ENCODE results near the gene ZNRF3.

ZNRF3 gene

DNA sequence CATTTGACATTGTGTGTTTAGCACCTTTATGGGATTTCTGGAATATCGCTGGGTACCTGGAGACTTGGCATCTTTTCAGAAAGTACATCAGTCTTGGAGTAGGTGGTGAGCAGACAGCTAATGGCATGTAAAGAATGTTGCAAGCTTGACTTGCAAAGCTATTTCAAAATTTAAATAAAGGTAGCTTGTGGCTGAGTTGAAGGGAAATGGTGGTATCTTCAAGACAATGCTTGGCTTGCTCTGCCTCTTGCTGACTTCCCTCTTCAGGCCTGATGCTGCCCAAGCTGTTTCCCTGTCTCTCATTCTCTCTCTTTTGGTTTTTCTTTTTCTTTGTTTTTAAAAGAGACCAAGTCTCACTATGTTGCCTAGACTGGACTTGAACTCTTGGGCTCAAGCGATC is 13.2 kb downstream of the ZNRF3 start:
- TF ChIP-seq SIN3A (IDR thresholded peaks at IDR 0.05; ENCODE audit: borderline replicate concordance, insufficient read depth, low read length) (no peak), TAF1 (IDR thresholded peaks at IDR 0.05; ENCODE audit: borderline replicate concordance, insufficient read depth, low read length) (no peak), POLR2AphosphoS5 (IDR thresholded peaks at IDR 0.05; ENCODE audit: low read depth, low read length) (no peak), FOXP2 (optimal IDR thresholded peaks at IDR 0.05; ENCODE audit: borderline replicate concordance, extremely low read depth, extremely low read length, insufficient read depth) (no peak)
- TF ChIP-seq, protein P1, sequence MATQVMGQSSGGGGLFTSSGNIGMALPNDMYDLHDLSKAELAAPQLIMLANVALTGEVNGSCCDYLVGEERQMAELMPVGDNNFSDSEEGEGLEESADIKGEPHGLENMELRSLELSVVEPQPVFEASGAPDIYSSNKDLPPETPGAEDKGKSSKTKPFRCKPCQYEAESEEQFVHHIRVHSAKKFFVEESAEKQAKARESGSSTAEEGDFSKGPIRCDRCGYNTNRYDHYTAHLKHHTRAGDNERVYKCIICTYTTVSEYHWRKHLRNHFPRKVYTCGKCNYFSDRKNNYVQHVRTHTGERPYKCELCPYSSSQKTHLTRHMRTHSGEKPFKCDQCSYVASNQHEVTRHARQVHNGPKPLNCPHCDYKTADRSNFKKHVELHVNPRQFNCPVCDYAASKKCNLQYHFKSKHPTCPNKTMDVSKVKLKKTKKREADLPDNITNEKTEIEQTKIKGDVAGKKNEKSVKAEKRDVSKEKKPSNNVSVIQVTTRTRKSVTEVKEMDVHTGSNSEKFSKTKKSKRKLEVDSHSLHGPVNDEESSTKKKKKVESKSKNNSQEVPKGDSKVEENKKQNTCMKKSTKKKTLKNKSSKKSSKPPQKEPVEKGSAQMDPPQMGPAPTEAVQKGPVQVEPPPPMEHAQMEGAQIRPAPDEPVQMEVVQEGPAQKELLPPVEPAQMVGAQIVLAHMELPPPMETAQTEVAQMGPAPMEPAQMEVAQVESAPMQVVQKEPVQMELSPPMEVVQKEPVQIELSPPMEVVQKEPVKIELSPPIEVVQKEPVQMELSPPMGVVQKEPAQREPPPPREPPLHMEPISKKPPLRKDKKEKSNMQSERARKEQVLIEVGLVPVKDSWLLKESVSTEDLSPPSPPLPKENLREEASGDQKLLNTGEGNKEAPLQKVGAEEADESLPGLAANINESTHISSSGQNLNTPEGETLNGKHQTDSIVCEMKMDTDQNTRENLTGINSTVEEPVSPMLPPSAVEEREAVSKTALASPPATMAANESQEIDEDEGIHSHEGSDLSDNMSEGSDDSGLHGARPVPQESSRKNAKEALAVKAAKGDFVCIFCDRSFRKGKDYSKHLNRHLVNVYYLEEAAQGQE (IDR thresholded peaks at IDR 0.05; ENCODE audit: insufficient read depth in 1 of 2, low read depth in 2 of 2, low read length in 2 of 2), result no peak

DNA sequence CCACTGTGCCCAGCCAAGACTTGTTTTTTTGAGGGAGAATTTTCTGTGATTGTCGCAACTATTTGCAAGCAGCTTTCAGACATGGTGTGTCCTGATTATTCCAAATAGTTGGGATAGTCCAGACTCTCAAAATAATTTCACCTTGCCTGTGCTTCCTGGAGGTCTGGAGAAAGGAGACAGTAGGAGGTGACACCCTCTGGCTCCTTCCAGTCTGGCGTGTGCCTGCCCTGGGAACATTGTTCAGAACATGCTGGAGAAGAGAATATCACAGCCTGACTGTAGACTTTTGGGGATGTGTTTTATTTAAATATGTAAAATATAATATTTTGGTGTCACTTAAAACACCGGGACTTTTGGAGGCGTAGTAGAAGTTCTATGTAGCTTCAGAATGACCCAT is 14.9 kb downstream of the ZNRF3 start:
- no peak for TF ChIP-seq POLR2AphosphoS5 (IDR thresholded peaks at IDR 0.05; ENCODE audit: low read depth, low read length)
- TF ChIP-seq SIN3A (IDR thresholded peaks at IDR 0.05; ENCODE audit: borderline replicate concordance, insufficient read depth, low read length), result no peak
- no peak for TF ChIP-seq FOXP2 (optimal IDR thresholded peaks at IDR 0.05; ENCODE audit: borderline replicate concordance, extremely low read depth, extremely low read length, insufficient read depth)
- TF ChIP-seq, protein P1 (IDR thresholded peaks at IDR 0.05; ENCODE audit: insufficient read depth in 1 of 2, low read depth in 2 of 2, low read length in 2 of 2), result no peak
- TF ChIP-seq TAF1 (IDR thresholded peaks at IDR 0.05; ENCODE audit: borderline replicate concordance, insufficient read depth, low read length), result no peak

DNA sequence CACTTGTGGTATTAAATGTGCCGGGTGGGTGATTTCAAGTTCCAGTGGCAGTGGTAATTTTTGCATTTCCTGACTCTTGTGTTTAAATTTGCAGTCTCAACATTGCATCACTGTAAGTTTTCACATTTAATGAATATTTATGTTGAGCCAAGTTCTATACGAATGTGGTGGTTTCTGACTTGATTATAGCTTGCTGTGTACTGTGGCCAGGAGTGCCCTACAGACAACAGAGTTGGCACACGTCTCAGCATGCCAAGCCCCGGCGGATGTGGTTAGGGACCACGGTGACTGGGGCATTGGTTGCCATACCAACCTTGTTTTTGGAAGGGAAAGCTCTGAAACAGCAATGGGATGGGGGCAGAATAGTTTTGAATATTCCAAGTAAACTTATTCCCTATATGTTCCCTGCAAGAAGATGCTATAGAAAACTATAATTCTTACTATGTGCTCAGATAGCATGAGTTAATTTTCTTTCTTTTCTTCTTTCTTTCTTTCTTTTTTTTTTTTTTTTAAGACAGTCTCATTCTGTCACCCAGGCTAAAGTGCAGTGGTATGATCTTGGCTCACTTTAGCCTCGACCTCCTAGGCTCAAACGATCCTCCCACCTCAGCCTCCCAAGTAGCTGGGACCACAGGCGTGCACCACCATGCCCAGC is 16.0 kb downstream of the ZNRF3 start:
- TF ChIP-seq, protein P1 (IDR thresholded peaks at IDR 0.05; ENCODE audit: insufficient read depth in 1 of 2, low read depth in 2 of 2, low read length in 2 of 2), result no peak

DNA sequence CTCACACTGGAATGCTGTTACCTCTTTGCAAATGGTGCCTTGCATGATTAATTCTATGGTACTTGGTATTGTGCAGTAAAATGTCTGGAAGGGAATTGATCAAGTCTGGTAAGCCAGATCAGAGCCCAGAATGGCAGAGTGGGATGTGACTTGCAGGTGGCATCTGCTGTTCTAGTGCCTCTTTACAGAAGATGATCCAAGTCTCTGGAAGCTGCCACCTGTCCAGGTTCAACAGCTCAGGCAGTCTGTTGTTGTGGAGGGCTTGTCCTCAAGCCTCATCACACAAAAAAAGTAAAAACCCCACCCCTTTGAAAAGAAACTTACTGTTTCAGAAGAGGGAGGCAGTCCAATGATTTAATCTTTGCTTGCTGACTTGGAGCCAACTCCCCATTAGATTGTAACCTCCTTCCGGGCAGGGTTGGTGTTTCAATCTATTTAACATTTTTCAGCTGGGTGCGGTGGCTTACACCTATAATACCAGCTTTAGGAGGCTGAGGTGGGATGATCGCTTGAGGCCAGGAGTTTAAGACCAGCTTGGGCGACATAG is 17.1 kb downstream of the ZNRF3 start:
- TF ChIP-seq FOXP2 (optimal IDR thresholded peaks at IDR 0.05; ENCODE audit: borderline replicate concordance, extremely low read depth, extremely low read length, insufficient read depth) (no peak), TAF1 (IDR thresholded peaks at IDR 0.05; ENCODE audit: borderline replicate concordance, insufficient read depth, low read length) (no peak), SIN3A (IDR thresholded peaks at IDR 0.05; ENCODE audit: borderline replicate concordance, insufficient read depth, low read length) (no peak), POLR2AphosphoS5 (IDR thresholded peaks at IDR 0.05; ENCODE audit: low read depth, low read length) (no peak)
- TF ChIP-seq, protein P1 (IDR thresholded peaks at IDR 0.05; ENCODE audit: insufficient read depth in 1 of 2, low read depth in 2 of 2, low read length in 2 of 2), result no peak

DNA sequence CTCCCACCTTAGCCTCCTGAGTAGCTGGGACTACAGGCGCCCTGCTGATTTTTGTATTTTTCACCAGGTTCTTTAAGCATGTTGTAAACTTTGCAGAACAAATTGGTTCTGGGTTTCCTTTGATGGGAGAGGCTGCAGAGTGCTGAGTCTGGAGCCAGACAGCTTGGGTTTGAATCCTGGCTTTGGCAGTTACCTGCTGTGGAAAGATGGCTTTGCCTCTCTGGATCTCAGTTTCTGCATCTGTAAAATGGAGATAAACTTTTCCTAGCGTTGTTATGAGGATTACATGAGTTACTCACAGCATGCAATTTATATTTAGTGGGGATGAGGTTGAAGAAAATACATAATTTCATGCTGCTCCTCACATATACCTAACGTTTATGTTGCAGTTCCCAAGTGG is 19.1 kb downstream of the ZNRF3 start:
- TF ChIP-seq POLR2AphosphoS5 (IDR thresholded peaks at IDR 0.05; ENCODE audit: low read depth, low read length) (no peak), TAF1 (IDR thresholded peaks at IDR 0.05; ENCODE audit: borderline replicate concordance, insufficient read depth, low read length) (no peak), SIN3A (IDR thresholded peaks at IDR 0.05; ENCODE audit: borderline replicate concordance, insufficient read depth, low read length) (no peak), FOXP2 (optimal IDR thresholded peaks at IDR 0.05; ENCODE audit: borderline replicate concordance, extremely low read depth, extremely low read length, insufficient read depth) (no peak)
- TF ChIP-seq, protein P1 (IDR thresholded peaks at IDR 0.05; ENCODE audit: insufficient read depth in 1 of 2, low read depth in 2 of 2, low read length in 2 of 2), result no peak

All from PFSK-1 (cell line).